GM23338 (cell line): Measurements from ENCODE around the gene TRIB2. TPM values are rescaled to one million over a fixed set of nuclear protein-coding genes. Genes with fewer than 3 reads are reported as not detected.

Source experiments
- ATAC-seq: fragments of 200-7000 bp; cut with Tn5 transposase; 3 replicates; pipeline ENCODE4 v1.9.1; 2020
- DNase-seq: peaks from one replicate; pipeline ENCODE4 v3.0.0-alpha.2; 2015; ENCODE audit warnings: low spot score
- H2AFZ ChIP-seq: fragments of 200-600 bp; sonication (generic); 2 replicates; pipeline ENCODE4 v1.8.0; 2016; ENCODE audit warnings: antibody characterized with exemption, mild to moderate bottlenecking, moderate library complexity
- H3F3A ChIP-seq: fragments of 200-600 bp; sonication (generic); replicated peaks from 2 replicates; pipeline ENCODE4 v1.8.0; 2017; ENCODE audit warnings: antibody characterized with exemption, mixed run types, low read depth
- H3K27ac ChIP-seq: fragments of 200-600 bp; sonication (generic); 2 replicates; pipeline ENCODE4 v1.6.1; 2016; ENCODE audit warnings: low read depth
- H3K27me3 ChIP-seq: fragments of 200-600 bp; sonication (generic); 2 replicates; pipeline ENCODE4 v1.8.0; 2016; ENCODE audit warnings: mild to moderate bottlenecking, mixed run types, moderate library complexity; ENCODE audit not compliant: insufficient read depth
- H3K36me3 ChIP-seq: fragments of 200-600 bp; sonication (generic); 2 replicates; pipeline ENCODE4 v1.8.0; 2016; ENCODE audit warnings: mild to moderate bottlenecking; ENCODE audit not compliant: insufficient read depth
- H3K4me1 ChIP-seq: fragments of 200-600 bp; sonication (generic); 2 replicates; pipeline ENCODE4 v1.8.0; 2016; ENCODE audit warnings: mild to moderate bottlenecking, moderate library complexity; ENCODE audit not compliant: insufficient read depth
- H3K4me2 ChIP-seq: fragments of 200-600 bp; sonication (generic); 2 replicates; pipeline ENCODE4 v1.7.1; 2017; ENCODE audit warnings: mixed run types
- H3K4me3 ChIP-seq: fragments of 200-600 bp; sonication (generic); 2 replicates; pipeline ENCODE4 v1.6.1; 2016; ENCODE audit warnings: mixed run types
- H3K79me2 ChIP-seq: fragments of 200-600 bp; sonication (generic); replicated peaks from 2 replicates; pipeline ENCODE4 v1.8.0; 2017; ENCODE audit warnings: mild to moderate bottlenecking; ENCODE audit not compliant: insufficient read depth
- H3K9me2 ChIP-seq: fragments of 200-600 bp; sonication (generic); 2 replicates; pipeline ENCODE4 v1.8.0; 2017; ENCODE audit not compliant: insufficient read depth
- H4K20me1 ChIP-seq: fragments of 200-600 bp; sonication (generic); replicated peaks from 2 replicates; pipeline ENCODE4 v1.8.0; 2017; ENCODE audit warnings: mild to moderate bottlenecking; ENCODE audit not compliant: insufficient read depth
- H3K27ac Mint-ChIP-seq: 2 replicates; pipeline ENCODE4 v1.8.0; 2020; ENCODE audit warnings: inconsistent platforms, mild to moderate bottlenecking, moderate library complexity, mixed read lengths
- H3K27me3 Mint-ChIP-seq: 3 replicates; pipeline ENCODE4 v1.8.0; 2022; ENCODE audit warnings: low read depth, mild to moderate bottlenecking, moderate library complexity, mixed read lengths, inconsistent platforms; ENCODE audit not compliant: insufficient read depth, poor library complexity
- H3K36me3 Mint-ChIP-seq: 3 replicates; pipeline ENCODE4 v1.8.0; 2021; ENCODE audit warnings: low read depth, mild to moderate bottlenecking, inconsistent platforms, moderate library complexity, mixed read lengths
- H3K4me1 Mint-ChIP-seq: 3 replicates; pipeline ENCODE4 v1.8.0; 2020; ENCODE audit warnings: mild to moderate bottlenecking, inconsistent platforms, mixed read lengths
- H3K4me3 Mint-ChIP-seq: 3 replicates; pipeline ENCODE4 v1.8.0; 2021; ENCODE audit warnings: moderate library complexity, mild to moderate bottlenecking, inconsistent platforms, mixed read lengths
- H3K9me3 Mint-ChIP-seq: 3 replicates; pipeline ENCODE4 v1.8.0; 2020; ENCODE audit warnings: moderate library complexity, mild to moderate bottlenecking, inconsistent platforms, mixed read lengths
- CREB1 ChIP-seq: fragments of 250-450 bp; sonication (Bioruptor Pico); IDR thresholded peaks from 2 replicates; pipeline ENCODE4 v1.5.0; 2020; ENCODE audit warnings: low read depth, mild to moderate bottlenecking, moderate library complexity
- ETS1 ChIP-seq: IDR thresholded peaks from 2 replicates; pipeline ENCODE4 v1.6.1; 2016; ENCODE audit warnings: antibody characterized with exemption
- EZH2 ChIP-seq: fragments of 200-600 bp; sonication (generic); IDR thresholded peaks from one replicate; pipeline ENCODE4 v1.8.0; 2017; ENCODE audit warnings: antibody characterized with exemption, mild to moderate bottlenecking, low read depth; ENCODE audit not compliant: unreplicated experiment
- EZH2phosphoT487 ChIP-seq: fragments of 200-600 bp; sonication (generic); IDR thresholded peaks from one replicate; pipeline ENCODE4 v1.8.1; 2018; ENCODE audit warnings: antibody characterized with exemption; ENCODE audit not compliant: unreplicated experiment
- JUNB ChIP-seq: IDR thresholded peaks from one replicate; pipeline ENCODE4 v1.6.1; 2016; ENCODE audit warnings: antibody characterized with exemption; ENCODE audit not compliant: unreplicated experiment
- NANOG ChIP-seq: IDR thresholded peaks from 2 replicates; pipeline ENCODE4 v1.6.1; 2016; ENCODE audit warnings: antibody characterized with exemption, borderline replicate concordance
- POLR2AphosphoS5 ChIP-seq: IDR thresholded peaks from 2 replicates; pipeline ENCODE4 v1.6.1; 2016; ENCODE audit warnings: antibody characterized with exemption, low read depth
- REST ChIP-seq: IDR thresholded peaks from one replicate; pipeline ENCODE4 v1.6.1; 2018; ENCODE audit warnings: antibody characterized with exemption; ENCODE audit not compliant: unreplicated experiment
- STAT1 ChIP-seq: IDR thresholded peaks from one replicate; pipeline ENCODE4 v1.6.1; 2016; ENCODE audit warnings: antibody characterized with exemption; ENCODE audit not compliant: unreplicated experiment
- ZNF114 ChIP-seq: fragments of 250-450 bp; sonication (Bioruptor Pico); IDR thresholded peaks from 2 replicates; pipeline ENCODE4 v1.5.0; 2020; ENCODE audit warnings: mild to moderate bottlenecking, moderate library complexity
- ZNF331 ChIP-seq: fragments of 250-450 bp; sonication (Bioruptor Pico); IDR thresholded peaks from 2 replicates; pipeline ENCODE4 v1.5.0; 2020; ENCODE audit warnings: low read depth, mild to moderate bottlenecking, moderate library complexity
- ZNF462 ChIP-seq: fragments of 250-450 bp; sonication (Bioruptor Pico); IDR thresholded peaks from 2 replicates; pipeline ENCODE4 v1.5.0; 2020; ENCODE audit warnings: mild to moderate bottlenecking, moderate library complexity
- polyA plus RNA-seq: library from polyadenylated mRNA; unstranded; fragments of >200 nt; fragmentation: Nextera tagmentation; extraction: Ambion mirVana; gene quantifications from 2 replicates; pipeline ENCODE4 v1.2.1, GENCODE V29; 2016
- total RNA-seq: library from RNA; depleted of rRNA; stranded (reverse); fragments of >200 nt; shearing (Covaris generic); gene quantifications from 2 replicates; pipeline ENCODE4 v1.2.3, GENCODE V29; 2014
- TF ChIP-seq, protein P1 (sequence below), 2 experiments: fragments of 200-600 bp in 1 of 2; sonication (generic) in 1 of 2; conservative IDR thresholded peaks; 2 replicates each; pipeline versions ENCODE4 v1.5.1 to v1.6.1; 2016 to 2017; ENCODE audit warnings: antibody characterized with exemption in 2 of 2, low read depth in 2 of 2, mild to moderate bottlenecking in 2 of 2, moderate library complexity in 1 of 2

The TRIB2 gene
- total and polyA plus RNA-seq, 2 experiments from 2014 or later = 40.3 to 109 TPM

DNA sequence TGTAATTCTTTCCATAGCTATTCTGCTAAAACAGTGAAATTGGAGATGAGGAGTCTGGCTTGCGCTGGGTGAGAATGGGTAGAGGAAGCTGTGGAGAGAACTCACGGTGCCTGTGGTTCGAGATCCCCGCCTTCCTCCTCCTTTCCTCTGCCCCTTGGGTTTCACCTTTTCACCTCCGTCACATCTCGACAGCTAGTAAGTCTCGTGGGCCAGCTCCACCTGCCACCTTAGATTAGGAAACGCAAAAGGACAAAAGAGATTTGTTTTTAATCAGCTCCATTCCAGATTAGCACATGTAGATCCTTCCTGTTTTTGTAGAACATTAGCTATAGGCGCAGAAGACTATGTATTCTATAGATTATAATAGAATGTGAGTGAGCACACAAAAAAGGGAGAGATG lies 20.6 kb downstream of the TRIB2 start:
- Mint-ChIP-seq H3K27me3 (peaks cover 2% of the 10 kb centered on the region), H3K9me3 (no peaks in the 10 kb centered on the region), H3K4me3 (no peak overlapping the region), H3K27ac (no peak overlapping the region), H3K4me1 (no peaks in the 10 kb centered on the region; the same call in 2 of the 3 replicates), H3K36me3 (peaks cover 90% of the 10 kb centered on the region)
- Histone ChIP-seq H2AFZ (no peak overlapping the region), H4K20me1 (peaks cover 28% of the 10 kb centered on the region), H3K4me1 (no peaks in the 10 kb centered on the region), H3K4me3 (no peak overlapping the region), H3K9me2 (no peaks in the 10 kb centered on the region), H3K27me3 (no peaks in the 10 kb centered on the region), H3K79me2 (peaks cover 54% of the 10 kb centered on the region), H3F3A (no peaks in the 10 kb centered on the region), H3K36me3 (peaks cover 7% of the 10 kb centered on the region), H3K27ac (no peak overlapping the region), H3K4me2 (no peak overlapping the region)
- DNase-seq = no peak
- ATAC-seq = no peak
- TF ChIP-seq EZH2phosphoT487 (no peak), NANOG (no peak), REST (no peak), ZNF462 (CRISPR knock-in tag) (no peak), STAT1 (no peak), JUNB (no peak), ZNF114 (CRISPR knock-in tag) (no peak), ZNF331 (no peak), ETS1 (no peak), POLR2AphosphoS5 (no peak), EZH2 (no peak), CREB1 (CRISPR knock-in tag) (no peak)
- TF ChIP-seq, protein P1, sequence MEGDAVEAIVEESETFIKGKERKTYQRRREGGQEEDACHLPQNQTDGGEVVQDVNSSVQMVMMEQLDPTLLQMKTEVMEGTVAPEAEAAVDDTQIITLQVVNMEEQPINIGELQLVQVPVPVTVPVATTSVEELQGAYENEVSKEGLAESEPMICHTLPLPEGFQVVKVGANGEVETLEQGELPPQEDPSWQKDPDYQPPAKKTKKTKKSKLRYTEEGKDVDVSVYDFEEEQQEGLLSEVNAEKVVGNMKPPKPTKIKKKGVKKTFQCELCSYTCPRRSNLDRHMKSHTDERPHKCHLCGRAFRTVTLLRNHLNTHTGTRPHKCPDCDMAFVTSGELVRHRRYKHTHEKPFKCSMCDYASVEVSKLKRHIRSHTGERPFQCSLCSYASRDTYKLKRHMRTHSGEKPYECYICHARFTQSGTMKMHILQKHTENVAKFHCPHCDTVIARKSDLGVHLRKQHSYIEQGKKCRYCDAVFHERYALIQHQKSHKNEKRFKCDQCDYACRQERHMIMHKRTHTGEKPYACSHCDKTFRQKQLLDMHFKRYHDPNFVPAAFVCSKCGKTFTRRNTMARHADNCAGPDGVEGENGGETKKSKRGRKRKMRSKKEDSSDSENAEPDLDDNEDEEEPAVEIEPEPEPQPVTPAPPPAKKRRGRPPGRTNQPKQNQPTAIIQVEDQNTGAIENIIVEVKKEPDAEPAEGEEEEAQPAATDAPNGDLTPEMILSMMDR (conservative IDR thresholded peaks at IDR 0.05; ENCODE audit: low read depth in 2 of 2) = no peak
